HG03520 (cell line): ENCODE data around the gene C12orf43.
A peak's percentile ranks its signal among the peaks of the same experiment; 100 is the strongest.
"Not testable (repeated sequence)": the region's sequence is repeated elsewhere in the genome, so short reads cannot be mapped to it uniquely, and the experiment has no call there.

ENCODE experiments used
- ATAC-seq: cut with Tn5 transposase; IDR thresholded peaks from one replicate; pipeline ENCODE4 v1.9.1; 2021; ENCODE audit warnings: mild to moderate bottlenecking, moderate library complexity; ENCODE audit not compliant: unreplicated experiment

Gene C12orf43, protein sequence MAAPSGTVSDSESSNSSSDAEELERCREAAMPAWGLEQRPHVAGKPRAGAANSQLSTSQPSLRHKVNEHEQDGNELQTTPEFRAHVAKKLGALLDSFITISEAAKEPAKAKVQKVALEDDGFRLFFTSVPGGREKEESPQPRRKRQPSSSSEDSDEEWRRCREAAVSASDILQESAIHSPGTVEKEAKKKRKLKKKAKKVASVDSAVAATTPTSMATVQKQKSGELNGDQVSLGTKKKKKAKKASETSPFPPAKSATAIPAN

DNA sequence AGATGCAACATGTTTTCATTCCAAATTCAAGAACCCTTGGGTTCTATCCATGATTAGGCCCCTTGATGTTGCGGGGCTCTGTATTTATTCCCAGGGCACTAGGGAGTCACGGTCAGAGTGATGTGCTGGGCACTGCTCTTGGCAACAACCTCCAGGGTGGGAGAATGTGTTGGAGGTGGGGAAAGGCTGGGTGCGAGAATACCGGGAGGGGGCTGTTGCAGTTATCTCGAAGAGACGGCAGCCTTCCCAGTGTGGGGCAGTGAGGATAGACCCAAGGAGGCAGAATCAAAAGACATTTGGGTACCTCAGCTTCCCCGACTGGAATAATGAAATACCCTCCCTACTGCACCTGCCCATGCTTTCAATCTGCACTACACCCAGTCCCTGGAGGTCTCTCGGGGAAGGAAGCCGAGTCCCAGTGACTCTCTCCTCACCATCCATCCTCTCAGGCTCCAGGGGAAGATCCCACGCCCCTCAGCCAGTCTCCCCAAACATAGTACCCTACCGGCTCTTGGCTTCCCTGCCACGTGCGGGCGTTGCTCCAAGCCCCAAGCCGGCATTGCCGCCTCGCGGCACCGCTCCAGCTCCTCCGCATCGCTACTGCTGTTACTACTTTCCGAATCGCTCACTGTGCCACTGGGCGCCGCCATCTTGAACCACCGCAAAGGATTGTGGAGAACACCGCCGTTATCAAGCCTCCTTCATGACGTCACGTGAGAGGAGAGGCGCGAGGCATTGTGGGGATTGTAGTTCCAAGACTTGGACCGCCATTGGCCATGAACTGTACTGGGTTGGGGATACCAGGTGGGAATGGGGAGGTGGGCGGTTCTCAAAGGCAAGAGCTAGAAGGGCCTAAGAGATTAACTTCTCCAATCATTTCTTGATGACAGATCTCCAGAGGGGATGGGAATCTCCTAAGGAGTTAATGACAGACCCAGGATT is at the start of gene C12orf43:
C12orf43 (minus strand) TSS at position 663 of the 942 bp plus-strand sequence; CDS start at position 650, 13 bp downstream.
- peak; percentile 94 for ATAC-seq

DNA sequence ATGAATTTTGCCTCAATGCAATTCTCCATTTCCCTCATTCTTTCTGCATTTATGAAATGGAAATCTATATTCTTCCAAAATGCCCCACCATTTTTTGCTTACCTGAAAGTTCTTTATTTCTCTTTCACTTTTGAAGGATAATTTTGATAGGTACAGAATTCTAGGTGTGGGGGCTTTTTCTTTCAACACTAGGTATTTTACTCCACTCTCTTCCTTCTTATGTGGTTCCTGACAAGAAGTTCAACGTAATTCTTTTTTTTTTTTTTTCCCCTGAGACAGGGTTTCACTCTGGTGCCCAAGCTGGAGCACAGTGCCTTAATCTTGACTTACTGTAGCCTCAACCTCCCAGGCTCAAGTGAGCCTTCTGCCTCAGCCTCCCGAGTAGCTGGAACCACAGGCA is 49.1 kb upstream of the C12orf43 start:
- ATAC-seq = no peak

DNA sequence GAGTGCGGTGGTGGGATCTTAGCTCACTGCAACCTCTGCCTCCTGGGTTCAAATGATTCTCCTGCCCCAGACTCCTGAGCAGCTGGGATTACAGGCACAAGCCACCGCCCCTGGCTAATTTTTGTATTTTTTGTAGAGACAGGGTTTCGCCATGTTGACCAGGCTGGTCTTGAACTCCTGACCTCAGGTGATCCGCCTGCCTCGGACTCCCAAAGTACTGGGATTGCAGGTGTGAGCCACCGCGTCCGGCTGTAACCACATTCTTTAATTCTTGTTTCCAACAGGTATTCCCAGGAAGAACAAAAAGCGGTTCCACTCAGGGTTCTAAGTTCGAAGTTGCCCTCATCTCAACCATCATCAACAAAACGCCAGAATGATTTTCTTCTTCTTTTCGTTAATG is 48.3 kb upstream of the C12orf43 start:
- ATAC-seq = not testable (repeated sequence)

DNA sequence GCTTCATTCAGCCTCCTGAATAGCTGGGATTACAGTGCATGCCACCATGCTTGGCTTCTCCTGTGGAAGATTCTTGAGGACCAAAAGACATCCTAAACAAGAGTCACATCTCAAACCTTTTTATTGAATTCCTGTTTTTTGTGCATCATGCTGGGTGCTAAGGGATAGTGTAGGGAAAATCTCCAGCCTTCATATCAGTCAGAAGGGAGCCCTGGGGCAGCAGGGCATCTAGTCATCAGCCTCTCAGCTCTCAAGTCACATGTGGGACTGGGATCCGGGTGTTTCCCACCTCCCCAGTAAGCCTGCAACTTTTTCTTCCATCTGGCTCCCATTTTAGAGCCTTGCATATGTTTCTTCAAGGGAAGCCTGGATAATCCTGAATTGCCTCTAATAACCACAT is 47.8 kb upstream of the C12orf43 start:
- no peak for ATAC-seq

DNA sequence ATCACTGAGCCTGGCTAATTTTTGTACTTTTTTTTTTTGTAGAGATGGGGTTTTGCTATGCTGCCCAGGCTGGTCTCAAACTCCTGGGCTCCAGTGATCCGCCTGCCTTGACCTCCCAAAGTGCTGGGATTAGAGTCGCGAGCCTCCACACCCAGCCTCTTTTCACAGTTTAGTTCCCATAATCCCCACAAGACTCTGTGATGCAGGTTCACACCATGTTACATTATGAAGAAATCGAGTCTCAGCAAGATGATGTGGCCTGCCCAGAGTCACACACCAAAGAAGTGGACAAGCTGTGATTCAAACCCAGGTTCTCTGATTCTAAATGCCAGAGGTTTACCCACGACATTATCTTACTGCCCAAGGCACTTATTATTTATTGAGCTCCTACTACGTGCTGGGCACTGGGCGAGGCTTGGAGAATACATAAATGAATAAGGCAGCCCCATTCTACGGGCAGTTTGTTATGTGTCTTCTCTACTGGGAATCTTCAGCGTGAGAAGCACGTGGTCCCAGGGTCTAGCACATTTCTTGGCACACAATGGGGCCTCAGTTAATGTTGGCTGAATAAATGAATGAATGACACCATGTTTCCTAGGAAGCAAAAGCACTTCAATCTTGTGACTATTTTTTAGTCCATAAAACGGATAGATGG is 46.2 kb upstream of the C12orf43 start:
- ATAC-seq = no peak

DNA sequence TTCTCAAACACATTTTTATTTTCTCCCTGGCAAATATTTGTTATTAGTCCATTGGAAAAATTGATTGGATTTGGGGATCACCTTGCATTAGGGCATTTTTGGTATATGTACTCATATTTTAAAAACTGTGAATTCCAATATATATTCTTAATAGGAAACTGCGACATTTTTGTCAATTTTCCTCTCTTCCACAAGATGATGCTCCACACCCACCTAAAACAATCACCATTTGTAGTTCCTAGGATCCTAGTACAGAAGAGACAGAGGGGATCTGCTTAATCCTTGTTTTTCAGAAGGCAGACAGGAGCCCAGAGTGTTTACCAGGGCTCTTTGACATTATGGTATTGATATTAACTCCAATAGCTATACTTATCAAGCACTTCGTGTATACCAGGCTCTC is 45.5 kb upstream of the C12orf43 start:
- no peak for ATAC-seq

DNA sequence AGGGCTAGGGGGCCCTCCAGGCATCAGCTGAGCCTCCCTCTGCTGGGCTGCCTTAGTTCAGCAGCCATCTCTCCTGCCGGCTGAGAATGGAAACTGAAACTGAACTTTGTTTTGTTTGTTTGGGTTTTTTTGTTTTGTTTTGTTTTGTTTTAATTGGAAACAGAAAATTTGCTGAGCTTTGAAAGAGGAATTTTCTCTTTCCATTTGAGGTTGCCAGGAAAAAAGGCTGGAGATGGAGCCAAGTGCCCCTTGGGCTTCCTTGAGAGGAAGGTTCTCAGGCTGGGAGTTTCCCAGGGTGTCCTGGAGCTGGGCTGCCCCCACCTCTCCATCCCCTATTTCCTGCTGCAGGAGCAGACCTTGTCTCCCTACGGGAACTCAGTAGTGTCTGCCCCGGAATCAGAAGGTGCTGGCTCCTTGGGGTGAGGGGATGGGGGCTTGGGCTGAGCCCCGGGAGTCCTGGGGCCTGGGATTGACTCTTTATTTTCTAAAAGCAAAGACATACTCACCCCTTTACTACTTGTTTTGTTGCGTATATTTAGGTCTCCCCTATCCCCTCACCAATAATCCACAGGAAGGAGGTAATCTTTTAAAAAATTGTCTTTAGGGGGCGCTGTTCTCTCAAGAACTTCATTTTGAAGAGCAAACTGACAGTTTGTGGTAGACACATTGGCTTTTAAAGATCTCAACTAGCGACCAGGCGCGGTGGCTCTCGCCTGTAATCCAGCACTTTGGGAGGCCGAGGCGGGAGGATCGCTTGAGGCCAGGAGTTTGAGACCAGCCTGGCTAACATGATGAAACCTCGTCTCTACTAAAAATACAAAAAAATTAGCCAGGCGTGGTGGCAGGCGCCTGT is 44.1 kb upstream of the C12orf43 start:
- ATAC-seq = peak; percentile 79

DNA sequence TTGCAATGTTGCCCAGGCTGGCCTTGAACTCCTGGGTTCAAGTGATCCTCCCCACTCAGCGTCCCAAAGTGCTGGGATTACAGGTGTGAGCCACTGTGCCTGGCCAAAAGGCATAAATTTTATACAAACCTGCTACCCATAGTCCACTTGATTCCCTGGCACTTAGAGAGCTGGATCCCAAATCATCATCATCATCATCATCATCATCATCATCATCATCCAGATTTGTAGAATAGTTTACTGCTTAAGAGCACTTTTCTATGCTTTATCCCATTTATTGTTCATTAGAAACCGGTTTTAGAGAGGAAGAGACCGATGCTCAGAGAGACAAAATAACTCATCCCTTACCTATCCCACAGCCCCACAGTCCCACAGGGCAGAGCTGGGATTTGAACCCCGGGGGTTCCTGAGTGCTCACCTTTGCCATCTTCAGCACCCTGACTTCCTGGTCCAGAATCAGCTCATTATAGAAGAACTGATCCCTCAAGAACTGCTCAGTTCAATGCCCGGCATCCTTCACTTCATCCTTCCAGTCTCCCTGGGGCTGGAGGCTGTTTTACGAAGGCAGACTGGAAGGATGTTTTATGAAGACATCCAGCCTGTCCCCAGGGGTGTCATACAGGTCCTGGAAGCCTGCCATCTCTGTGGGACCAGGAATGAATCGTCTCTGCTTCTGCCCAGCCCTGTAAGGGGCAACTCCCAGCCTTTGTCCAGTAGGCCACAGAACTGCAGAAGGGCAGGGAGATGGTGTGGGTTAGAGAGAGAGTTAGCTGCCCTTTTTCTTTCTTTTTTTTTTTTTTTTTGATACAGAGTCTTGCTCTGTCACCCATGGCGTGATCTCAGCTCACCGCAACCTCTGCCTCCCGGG is 43.0 kb upstream of the C12orf43 start:
- ATAC-seq = no peak

DNA sequence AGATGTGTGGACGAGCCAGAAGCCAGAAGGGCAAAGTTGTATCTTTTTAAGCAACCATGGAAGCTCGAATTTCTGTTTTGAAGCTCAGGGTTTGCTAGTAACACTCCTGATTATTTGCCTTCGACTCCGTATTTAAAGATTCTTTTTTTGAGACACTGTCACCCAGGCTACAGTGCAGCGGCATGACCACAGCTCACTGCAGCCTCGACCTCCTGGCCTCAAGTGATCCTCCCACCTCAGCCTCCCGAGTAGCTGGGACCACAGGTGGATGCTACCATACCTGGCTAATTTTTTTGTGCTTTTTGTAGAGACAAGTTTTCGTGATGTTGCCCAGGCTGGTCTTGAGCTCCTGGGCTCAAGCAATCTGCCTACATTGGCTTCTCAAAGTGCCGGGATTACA is 41.5 kb upstream of the C12orf43 start:
- ATAC-seq = no peak

DNA sequence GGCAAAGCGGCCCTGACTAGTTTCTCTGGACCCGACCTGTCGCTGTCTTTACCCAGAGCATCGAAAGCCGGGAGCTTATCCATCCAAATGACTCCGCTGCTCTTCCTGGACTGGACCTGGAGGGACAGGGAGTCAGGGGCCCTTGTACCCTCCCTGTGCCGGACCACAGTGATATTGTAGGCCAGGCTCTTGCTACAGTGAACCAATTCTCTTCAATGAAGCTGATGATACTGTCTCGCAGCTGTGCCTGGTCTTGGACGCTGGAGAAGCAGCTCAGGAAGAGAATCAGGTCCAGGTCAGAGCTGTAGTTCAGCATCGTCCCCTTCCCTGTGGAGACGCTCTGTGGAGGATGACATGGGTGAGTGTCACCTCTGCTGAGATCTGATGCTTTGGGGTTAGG is 37.4 kb upstream of the C12orf43 start:
- ATAC-seq = no peak

DNA sequence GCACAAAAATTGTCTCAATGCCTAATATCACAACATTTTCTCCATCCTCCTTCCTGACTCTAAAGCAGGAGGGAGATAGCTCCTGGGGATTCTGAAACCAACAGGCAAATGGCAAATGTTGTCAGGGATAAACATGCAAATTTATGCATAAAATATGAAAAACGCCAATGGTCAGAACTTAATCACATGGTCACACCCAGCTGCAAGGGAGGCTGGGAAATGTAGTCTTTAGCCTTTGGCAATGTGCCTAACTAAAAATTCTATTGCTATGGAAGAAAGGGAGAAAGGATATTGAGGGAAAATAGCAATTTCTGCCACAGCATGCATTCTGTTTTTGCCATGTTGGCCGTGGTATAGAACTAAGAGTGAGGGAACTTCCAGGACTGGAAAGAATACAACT is 34.4 kb upstream of the C12orf43 start:
- no peak for ATAC-seq

DNA sequence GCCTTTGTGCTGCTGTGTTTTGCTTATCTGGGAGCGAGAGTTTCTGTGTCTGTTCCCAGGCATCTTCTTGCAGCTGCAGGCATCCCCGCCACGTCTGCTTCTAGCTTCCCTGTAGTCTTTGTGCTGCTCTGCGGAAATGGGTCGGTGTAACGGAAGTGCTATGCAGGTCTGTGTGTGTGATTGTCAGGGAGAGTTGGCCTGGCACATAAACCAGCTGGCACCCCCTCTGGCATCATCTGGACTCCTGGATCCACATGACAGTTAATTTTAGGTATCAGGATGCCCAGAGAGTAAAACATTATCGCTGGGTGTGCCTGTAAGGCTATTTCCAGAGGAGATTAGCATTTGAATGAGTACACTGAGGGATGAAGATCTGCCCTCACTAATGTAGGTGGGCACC is 32.2 kb upstream of the C12orf43 start:
- no peak for ATAC-seq

DNA sequence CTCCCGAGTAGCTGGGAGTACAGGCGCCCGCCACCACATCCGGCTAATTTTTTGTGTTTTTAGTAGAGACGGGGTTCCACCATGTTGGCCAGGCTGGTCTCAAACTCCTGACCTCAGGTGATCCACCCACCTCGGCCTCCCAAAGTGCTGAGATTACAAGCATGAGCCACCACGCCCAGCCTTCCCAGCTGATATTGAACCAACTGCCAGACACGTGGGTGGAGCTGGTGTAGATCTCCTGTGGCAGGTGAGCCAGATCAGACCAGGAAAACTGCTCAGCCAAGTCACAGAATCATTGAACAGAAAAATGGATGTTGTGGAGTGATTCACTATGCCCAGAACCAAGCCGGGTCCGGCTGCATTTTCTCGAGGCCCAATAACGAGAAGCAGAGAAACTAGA is 31.1 kb upstream of the C12orf43 start:
- not testable (repeated sequence) for ATAC-seq

DNA sequence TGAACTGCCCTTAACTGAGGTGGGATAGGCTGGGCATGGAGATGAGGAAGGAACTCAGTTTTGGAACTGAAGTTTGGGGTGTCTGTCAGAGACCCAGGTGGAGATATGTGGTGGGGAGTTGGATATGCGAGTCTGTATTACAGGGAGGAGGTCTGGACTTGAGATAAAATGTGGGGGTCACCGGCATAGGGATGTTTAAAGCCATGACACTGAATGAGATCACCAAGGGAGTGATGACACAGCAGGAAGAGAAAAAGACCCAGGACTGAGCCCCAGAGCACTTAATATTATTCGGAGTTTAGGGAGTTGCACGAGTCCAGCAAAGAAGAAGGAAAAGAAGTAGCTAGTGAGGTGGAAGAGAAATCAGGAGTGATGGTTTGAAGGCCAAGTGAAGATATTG is 26.8 kb upstream of the C12orf43 start:
- no peak for ATAC-seq

DNA sequence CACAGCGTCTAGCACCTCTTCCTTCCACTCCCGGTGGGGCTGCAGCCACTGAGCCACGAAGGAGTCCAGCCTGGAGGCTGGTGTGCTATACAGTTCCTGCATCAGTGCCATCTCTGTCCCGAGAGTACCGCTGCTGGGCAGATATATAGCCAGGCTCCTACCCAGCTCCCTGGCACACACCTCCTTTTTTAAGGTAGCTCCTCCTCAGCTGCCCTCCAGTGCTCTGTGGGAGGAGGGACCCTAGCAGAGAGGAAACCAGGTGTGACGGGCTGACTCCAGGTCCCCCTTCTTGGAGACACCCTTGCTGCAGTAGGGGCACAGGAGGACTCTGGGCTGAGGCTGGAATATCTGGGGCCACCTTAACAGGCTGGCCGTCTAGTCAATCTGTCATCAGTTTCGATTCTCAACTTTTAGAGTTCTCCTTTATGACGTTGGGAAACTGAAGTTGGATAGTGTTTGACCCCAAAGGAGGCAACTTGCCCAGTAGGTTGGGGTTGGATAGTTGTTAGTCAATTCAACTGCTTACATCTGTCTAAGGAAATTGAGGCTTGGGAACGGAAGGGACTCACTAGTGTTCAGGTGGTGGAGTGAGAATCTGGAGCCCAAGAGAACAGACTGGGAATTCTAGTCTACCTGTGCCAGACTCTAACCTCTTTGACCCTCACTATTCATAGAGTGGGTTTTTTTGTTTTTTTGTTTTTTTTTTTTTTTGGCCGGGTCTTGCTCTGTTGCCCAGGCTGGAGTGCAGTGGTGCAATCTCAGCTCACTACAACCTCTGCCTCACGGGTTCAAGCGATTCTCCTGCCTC is 22.8 kb upstream of the C12orf43 start, which contains the start of gene OASL:
OASL (minus strand) TSS at position 386 of the 808 bp plus-strand sequence; CDS start at position 111, 275 bp downstream.
- ATAC-seq = no peak

DNA sequence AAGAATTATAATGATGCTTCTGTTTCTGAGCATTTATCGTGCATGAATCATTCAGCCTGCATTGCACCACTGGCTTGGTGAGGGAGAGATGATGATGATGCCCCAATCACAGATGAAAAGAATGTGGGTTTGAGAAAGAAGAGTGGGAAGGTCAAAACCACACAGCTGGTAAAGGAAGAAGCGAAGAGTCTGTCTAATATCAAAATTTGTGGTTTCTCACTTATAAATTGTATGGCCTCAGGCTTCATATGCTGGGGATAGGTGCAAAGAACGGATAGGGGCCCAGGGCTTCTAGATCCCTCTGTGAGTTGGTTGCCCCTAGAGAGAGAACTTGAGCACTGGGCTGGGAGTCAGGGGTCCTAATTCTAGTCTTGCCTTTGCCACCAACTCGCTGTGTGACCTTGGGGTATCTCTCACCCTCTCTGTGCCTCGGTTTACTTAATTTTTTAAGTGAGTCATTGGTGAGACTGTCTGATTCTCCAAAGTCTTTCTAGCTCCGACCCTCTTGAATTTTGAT is 20.6 kb upstream of the C12orf43 start:
- no peak for ATAC-seq

DNA sequence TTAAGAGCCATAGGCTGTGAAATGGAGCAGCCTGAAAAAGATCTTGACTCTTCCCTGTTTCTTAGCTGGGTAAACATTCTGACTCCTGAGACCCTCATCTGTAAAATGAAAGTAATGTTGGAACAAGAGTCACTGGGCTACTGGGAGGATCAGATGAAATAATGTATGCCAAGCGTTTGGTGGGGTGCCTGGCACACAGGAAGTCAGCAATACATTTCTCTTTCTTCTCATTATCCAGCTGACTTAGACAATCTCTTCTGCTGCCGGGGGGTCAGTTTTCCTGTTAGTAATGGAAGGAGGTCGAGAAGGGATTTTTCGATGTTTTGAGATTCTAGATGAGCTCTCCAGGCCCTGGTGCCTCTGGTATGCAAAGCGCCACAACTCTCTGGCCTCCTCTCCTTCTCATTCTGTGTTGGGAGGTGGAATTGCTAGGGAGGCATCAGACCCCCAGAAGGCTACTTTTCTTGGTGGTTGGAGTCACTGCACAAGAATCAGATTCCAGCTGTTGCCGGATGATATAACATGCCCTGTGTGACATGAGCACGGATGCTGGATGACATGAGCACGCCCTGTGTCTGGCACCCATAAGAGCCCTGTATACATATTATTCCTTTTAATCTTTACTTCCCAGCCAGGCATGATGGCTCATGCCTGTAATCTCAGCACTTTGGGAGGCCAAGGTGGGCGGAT is 18.5 kb upstream of the C12orf43 start:
- ATAC-seq = no peak
